Activated naive CD8-positive, alpha-beta T cell treated with anti-CD3 and anti-CD28 coated beads for 36 hours (primary cell): Measurements from ENCODE around the gene HELT. TPM values are rescaled to one million over a fixed set of nuclear protein-coding genes. Genes with fewer than 3 reads are reported as not detected.
"Not testable (repeated sequence)": the region's sequence is repeated elsewhere in the genome, so short reads cannot be mapped to it uniquely, and the experiment has no call there.

ENCODE experiments used
- DNase-seq: peaks from one replicate; pipeline ENCODE4 v3.0.0; 2021
- H3K27ac Mint-ChIP-seq: one replicate; pipeline ENCODE4 v1.8.0; 2022; ENCODE audit warnings: mild to moderate bottlenecking, moderate library complexity, mixed read lengths
- H3K27me3 Mint-ChIP-seq: one replicate; pipeline ENCODE4 v1.8.0; 2022; ENCODE audit warnings: mild to moderate bottlenecking, mixed read lengths
- H3K36me3 Mint-ChIP-seq: one replicate; pipeline ENCODE4 v1.8.0; 2021; ENCODE audit warnings: mild to moderate bottlenecking, mixed read lengths
- H3K4me1 Mint-ChIP-seq: one replicate; pipeline ENCODE4 v1.8.0; 2021; ENCODE audit warnings: mixed read lengths
- H3K4me3 Mint-ChIP-seq: one replicate; pipeline ENCODE4 v1.8.0; 2022; ENCODE audit warnings: mild to moderate bottlenecking, moderate library complexity, mixed read lengths
- H3K9me3 Mint-ChIP-seq: one replicate; pipeline ENCODE4 v1.8.0; 2022; ENCODE audit warnings: mixed read lengths
- total RNA-seq, 2 experiments: library from RNA; stranded (reverse); gene quantifications; one replicate each; pipeline ENCODE4 v1.2.3, GENCODE V29; 2021

The HELT gene, protein sequence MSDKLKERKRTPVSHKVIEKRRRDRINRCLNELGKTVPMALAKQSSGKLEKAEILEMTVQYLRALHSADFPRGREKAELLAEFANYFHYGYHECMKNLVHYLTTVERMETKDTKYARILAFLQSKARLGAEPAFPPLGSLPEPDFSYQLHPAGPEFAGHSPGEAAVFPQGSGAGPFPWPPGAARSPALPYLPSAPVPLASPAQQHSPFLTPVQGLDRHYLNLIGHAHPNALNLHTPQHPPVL
- total RNA-seq, result not detected

- peak within 1 kb of the TSS; percentile 25 for H3K27ac Mint-ChIP-seq
- no peak for DNase-seq
- H3K4me3 Mint-ChIP-seq, result no peak within 1 kb of the TSS
- no peaks in the 10 kb centered on the region for H3K9me3 Mint-ChIP-seq
- peaks cover 20% of the 10 kb centered on the region for H3K4me1 Mint-ChIP-seq
- H3K27me3 Mint-ChIP-seq, result peaks cover 95% of the 10 kb centered on the region
- no peaks in the 10 kb centered on the region for H3K36me3 Mint-ChIP-seq
These were observed at the start of gene HELT for GRCh38 chr4:185017964-185018772. Gene HELT, plus strand, starts transcription at chr4:185018490. Its CDS starts 439 bp downstream, at chr4:185018929.

GRCh38 chr4:184968784-184969201 lies 49.5 kb upstream of the HELT start:
- Mint-ChIP-seq H3K4me1 (peaks cover 4% of the 10 kb centered on the region), H3K4me3 (no peak overlapping the region), H3K36me3 (peaks cover 8% of the 10 kb centered on the region), H3K27me3 (peaks cover 16% of the 10 kb centered on the region), H3K27ac (no peak overlapping the region), H3K9me3 (peaks cover 5% of the 10 kb centered on the region)
- no peak for DNase-seq

DNA sequence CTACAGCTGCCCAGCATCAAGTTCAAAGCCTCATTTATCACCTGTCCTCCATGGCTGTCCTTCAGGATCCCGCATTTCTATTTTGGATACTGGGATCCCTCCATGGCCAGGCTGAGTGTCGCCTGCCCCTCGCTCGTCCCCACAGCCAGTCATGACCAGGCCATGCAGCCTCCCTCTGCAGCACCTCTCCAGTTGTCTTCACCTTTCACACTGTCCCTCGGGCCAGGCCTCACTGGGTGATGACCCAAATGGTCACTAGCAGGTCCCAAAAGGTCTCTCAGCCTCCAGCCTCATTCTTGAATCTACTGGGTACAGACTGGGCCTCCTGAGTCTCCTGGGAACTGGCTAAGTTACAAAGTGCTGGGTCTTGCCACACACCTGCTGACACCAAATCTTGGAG lies 48.7 kb upstream of the HELT start:
- no peak for DNase-seq
- Mint-ChIP-seq H3K27me3 (peaks cover 16% of the 10 kb centered on the region), H3K4me3 (no peak overlapping the region), H3K9me3 (peaks cover 5% of the 10 kb centered on the region), H3K27ac (no peak overlapping the region), H3K36me3 (peaks cover 8% of the 10 kb centered on the region), H3K4me1 (peaks cover 4% of the 10 kb centered on the region)

- DNase-seq, result no peak
- peaks cover 2% of the 10 kb centered on the region for H3K9me3 Mint-ChIP-seq
- peaks cover 12% of the 10 kb centered on the region for H3K27me3 Mint-ChIP-seq
- no peaks in the 10 kb centered on the region for H3K36me3 Mint-ChIP-seq
- H3K4me3 Mint-ChIP-seq, result no peak overlapping the region
- no peak overlapping the region for H3K27ac Mint-ChIP-seq
- H3K4me1 Mint-ChIP-seq, result no peaks in the 10 kb centered on the region
These were observed 45.3 kb upstream of the HELT start for GRCh38 chr4:184972991-184973390.

DNA sequence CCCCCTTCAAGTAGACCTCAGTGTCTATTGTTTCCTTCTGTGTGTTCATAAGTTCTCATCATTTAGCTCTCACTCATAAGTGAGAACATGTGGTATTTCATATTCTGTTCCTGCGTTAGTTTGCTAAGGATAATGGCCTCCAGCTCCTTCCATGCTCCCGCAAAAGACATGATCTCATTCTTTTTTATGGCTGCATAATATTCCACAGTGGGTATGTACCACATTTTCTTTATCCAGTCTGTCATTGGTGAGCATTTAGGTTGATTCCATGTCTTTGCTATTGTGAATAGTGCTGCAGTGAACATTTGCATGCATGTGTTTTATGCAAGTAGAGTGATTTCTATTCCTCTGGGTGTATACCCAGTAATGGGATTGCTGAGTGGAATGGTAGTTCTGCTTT lies 41.9 kb upstream of the HELT start:
- H3K4me1 Mint-ChIP-seq, H3K9me3 Mint-ChIP-seq, H3K27ac Mint-ChIP-seq, DNase-seq, H3K4me3 Mint-ChIP-seq, H3K36me3 Mint-ChIP-seq: not testable (repeated sequence)
- H3K27me3 Mint-ChIP-seq, result peaks cover 12% of the 10 kb centered on the region

- Mint-ChIP-seq H3K27me3 (peaks cover 8% of the 10 kb centered on the region), H3K9me3 (no peaks in the 10 kb centered on the region), H3K27ac (no peak overlapping the region), H3K4me3 (no peak overlapping the region), H3K4me1 (no peaks in the 10 kb centered on the region), H3K36me3 (no peaks in the 10 kb centered on the region)
- no peak for DNase-seq
These were observed 40.5 kb upstream of the HELT start for GRCh38 chr4:184977747-184978146.

DNA sequence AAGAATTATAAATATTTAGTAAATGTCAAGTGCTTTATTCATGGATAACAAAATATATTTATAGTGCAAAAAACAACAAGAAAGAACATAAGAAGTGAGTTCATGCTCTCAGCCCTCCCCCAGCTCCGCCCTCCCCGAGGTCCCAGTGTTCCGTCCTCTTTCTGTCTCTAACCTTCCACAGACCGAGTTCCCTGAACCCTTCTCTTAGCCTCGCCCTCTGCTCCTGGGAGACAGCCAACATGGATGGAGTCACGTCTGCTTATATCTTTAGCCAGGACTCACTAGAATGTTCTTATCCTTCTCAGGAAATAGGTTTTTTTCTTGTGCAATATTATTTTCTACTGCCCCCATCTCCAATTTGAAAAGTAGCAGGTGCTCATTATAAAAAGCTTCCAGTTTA lies 40.1 kb upstream of the HELT start:
- no peak overlapping the region for H3K27ac Mint-ChIP-seq

DNA sequence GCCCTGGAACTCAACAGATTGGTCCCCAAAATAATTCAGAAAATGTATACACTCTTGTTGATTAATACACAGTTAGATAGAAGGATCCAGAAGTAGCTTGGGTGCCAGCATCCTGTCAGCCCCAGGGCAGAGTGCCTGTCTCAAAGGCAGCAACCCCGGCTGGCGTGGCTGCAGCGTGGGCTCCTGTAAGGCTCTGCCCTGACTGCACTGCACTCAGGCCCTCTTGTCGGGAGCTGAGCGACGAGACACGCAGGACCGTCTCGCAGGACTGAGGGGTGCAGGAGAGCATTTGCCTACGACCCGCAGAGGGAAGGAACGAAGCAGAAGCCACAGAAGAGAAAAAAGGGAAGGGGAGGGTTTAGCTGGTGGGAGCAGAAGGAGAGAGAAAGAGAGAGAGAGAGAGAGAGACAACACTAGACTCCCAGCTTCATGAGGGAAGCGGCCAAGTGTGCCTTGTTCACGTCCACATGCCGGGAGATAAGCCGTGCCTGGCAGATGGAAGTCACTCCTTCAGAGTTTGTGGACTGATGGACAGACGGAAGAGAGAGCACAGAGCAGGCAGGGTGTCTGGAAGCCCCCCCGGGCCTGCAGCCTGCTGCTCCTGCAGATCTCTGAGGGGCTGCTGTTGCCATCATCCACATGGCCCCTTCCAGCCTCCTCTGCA lies 38.7 kb upstream of the HELT start:
- Mint-ChIP-seq H3K27ac (no peak overlapping the region), H3K4me1 (no peaks in the 10 kb centered on the region), H3K27me3 (peaks cover 4% of the 10 kb centered on the region), H3K9me3 (no peaks in the 10 kb centered on the region), H3K4me3 (no peak overlapping the region), H3K36me3 (no peaks in the 10 kb centered on the region)
- no peak for DNase-seq

More for the DNA sequence above, 40.1 kb upstream of the HELT start:
- Mint-ChIP-seq H3K9me3 (no peaks in the 10 kb centered on the region), H3K4me3 (no peak overlapping the region), H3K36me3 (no peaks in the 10 kb centered on the region), H3K27me3 (peaks cover 4% of the 10 kb centered on the region), H3K4me1 (no peaks in the 10 kb centered on the region)
- no peak for DNase-seq

DNA sequence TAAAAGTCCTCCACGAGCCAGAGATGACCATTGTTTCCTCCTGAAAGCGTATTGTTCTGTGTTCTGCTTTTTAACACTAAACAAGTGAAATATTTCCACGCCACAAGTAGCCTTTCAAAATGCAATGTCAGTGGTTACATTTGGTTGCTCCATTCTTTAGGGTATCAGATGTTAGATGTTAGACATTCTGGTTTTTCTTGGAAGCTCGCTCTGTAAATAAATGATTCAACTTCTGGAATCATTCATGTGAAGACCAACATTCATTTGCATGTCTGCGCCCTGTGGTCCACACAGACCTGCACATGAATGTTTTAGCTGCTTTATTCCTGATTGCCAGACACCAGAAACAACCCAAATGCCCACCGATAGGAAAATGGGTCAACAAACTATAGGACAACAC lies 38.0 kb upstream of the HELT start:
- Mint-ChIP-seq H3K36me3 (no peaks in the 10 kb centered on the region), H3K9me3 (no peaks in the 10 kb centered on the region), H3K4me3 (no peak overlapping the region), H3K4me1 (no peaks in the 10 kb centered on the region), H3K27me3 (no peaks in the 10 kb centered on the region), H3K27ac (no peak overlapping the region)
- DNase-seq, result no peak

- no peaks in the 10 kb centered on the region for H3K4me1 Mint-ChIP-seq
These were observed 34.5 kb upstream of the HELT start for GRCh38 chr4:184983672-184984356.

GRCh38 chr4:184987493-184988031 lies 30.7 kb upstream of the HELT start:
- Mint-ChIP-seq H3K4me1 (no peaks in the 10 kb centered on the region), H3K9me3 (no peaks in the 10 kb centered on the region), H3K27ac (no peak overlapping the region), H3K27me3 (no peaks in the 10 kb centered on the region), H3K4me3 (no peak overlapping the region), H3K36me3 (no peaks in the 10 kb centered on the region)
- no peak for DNase-seq

More at GRCh38 chr4:184983672-184984356, 34.5 kb upstream of the HELT start:
- peak; percentile 54 for DNase-seq
- Mint-ChIP-seq H3K36me3 (no peaks in the 10 kb centered on the region), H3K27me3 (no peaks in the 10 kb centered on the region), H3K4me3 (no peak overlapping the region), H3K9me3 (no peaks in the 10 kb centered on the region), H3K27ac (no peak overlapping the region)

- no peaks in the 10 kb centered on the region for H3K9me3 Mint-ChIP-seq
- no peaks in the 10 kb centered on the region for H3K27me3 Mint-ChIP-seq
- no peak for DNase-seq
- H3K36me3 Mint-ChIP-seq, result no peaks in the 10 kb centered on the region
- H3K4me3 Mint-ChIP-seq, result no peak overlapping the region
- H3K27ac Mint-ChIP-seq, result no peak overlapping the region
- no peaks in the 10 kb centered on the region for H3K4me1 Mint-ChIP-seq
These were observed 29.7 kb upstream of the HELT start for GRCh38 chr4:184988611-184989010.

DNA sequence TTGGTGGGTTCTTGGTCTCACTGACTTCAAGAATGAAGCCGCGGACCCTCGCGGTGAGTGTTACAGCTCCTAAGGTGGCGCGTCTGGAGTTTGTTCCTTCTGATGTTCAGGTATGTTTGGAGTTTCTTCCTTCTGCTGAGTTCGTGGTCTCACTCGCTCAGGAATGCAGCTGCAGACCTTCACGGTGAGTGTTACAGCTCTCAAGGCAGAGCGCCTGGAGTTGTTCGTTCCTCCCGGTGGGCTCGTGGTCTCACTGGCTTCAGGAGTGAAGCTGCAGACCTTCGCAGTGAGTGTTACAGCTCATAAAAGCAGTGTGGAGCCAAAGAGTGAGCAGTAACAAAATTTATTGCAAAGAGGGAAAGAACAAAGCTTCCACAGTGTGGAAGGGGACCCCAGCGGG lies 29.0 kb upstream of the HELT start:
- H3K9me3 Mint-ChIP-seq, H3K36me3 Mint-ChIP-seq, H3K27ac Mint-ChIP-seq, H3K4me3 Mint-ChIP-seq, H3K4me1 Mint-ChIP-seq, H3K27me3 Mint-ChIP-seq, DNase-seq: not testable (repeated sequence)

- not testable (repeated sequence) for H3K4me3 Mint-ChIP-seq, H3K9me3 Mint-ChIP-seq, DNase-seq, H3K27ac Mint-ChIP-seq, H3K27me3 Mint-ChIP-seq, H3K4me1 Mint-ChIP-seq, H3K36me3 Mint-ChIP-seq
These were observed 28.2 kb upstream of the HELT start for GRCh38 chr4:184990131-184990530.

DNA sequence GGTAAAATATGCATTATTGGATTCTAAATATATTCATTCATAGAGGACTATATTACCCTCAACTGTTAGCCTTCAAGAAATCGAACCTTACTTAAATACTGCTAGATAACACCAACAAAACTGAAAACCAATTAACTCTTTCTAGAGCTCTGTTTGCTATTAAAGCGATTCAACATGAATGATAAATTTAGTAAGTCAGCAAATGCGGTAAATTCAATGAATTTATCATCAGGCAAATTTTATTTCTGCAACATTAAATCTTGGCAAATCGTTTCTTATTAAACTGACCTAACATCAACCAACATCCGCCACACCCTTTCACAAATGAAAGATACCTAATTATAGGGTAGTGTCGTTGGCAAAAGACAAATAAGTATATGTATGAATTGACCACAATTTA lies 26.4 kb upstream of the HELT start:
- DNase-seq, result no peak
- Mint-ChIP-seq H3K4me3 (no peak overlapping the region), H3K4me1 (no peaks in the 10 kb centered on the region), H3K27ac (no peak overlapping the region), H3K36me3 (no peaks in the 10 kb centered on the region), H3K27me3 (no peaks in the 10 kb centered on the region), H3K9me3 (no peaks in the 10 kb centered on the region)
